Measurements from ENCODE around the gene PLAGL1.

The PLAGL1 gene

GRCh38 chr6:143959927-143960326, 48.1 kb downstream of the PLAGL1 start:
- H3K4me3 ChIP-seq (replicated peaks; ENCODE audit: low read depth, low read length): no peak overlapping the region
- no peak for DNase-seq (ENCODE audit: extremely low read depth, low read depth)
- TF ChIP-seq CTCF (IDR thresholded peaks at IDR 0.05; ENCODE audit: low read depth, low read length, missing control alignments): no peak

- H3K4me3 ChIP-seq (replicated peaks; ENCODE audit: low read depth, low read length): no peak overlapping the region
- no peak for TF ChIP-seq CTCF (IDR thresholded peaks at IDR 0.05; ENCODE audit: low read depth, low read length, missing control alignments)
- no peak for DNase-seq (ENCODE audit: extremely low read depth, low read depth)
These were observed 49.1 kb downstream of the PLAGL1 start for GRCh38 chr6:143958839-143959399.

GRCh38 chr6:143957679-143958274, 50.3 kb downstream of the PLAGL1 start:
- H3K4me3 ChIP-seq (replicated peaks; ENCODE audit: low read depth, low read length): no peak overlapping the region
- no peak for DNase-seq (ENCODE audit: extremely low read depth, low read depth)
- TF ChIP-seq CTCF (IDR thresholded peaks at IDR 0.05; ENCODE audit: low read depth, low read length, missing control alignments): no peak

- H3K4me3 ChIP-seq (replicated peaks; ENCODE audit: low read depth, low read length): no peak overlapping the region
- DNase-seq (ENCODE audit: extremely low read depth, low read depth): no peak
- no peak for TF ChIP-seq CTCF (IDR thresholded peaks at IDR 0.05; ENCODE audit: low read depth, low read length, missing control alignments)
These were observed 52.1 kb downstream of the PLAGL1 start for GRCh38 chr6:143955971-143956370.

- no peak for TF ChIP-seq CTCF (IDR thresholded peaks at IDR 0.05; ENCODE audit: low read depth, low read length, missing control alignments)
- H3K4me3 ChIP-seq (replicated peaks; ENCODE audit: low read depth, low read length): no peak overlapping the region
- no peak for DNase-seq (ENCODE audit: extremely low read depth, low read depth)
These were observed 54.1 kb downstream of the PLAGL1 start for GRCh38 chr6:143953922-143954321.

GRCh38 chr6:143952947-143953701, 54.9 kb downstream of the PLAGL1 start:
- no peak for DNase-seq (ENCODE audit: extremely low read depth, low read depth)
- no peak for TF ChIP-seq CTCF (IDR thresholded peaks at IDR 0.05; ENCODE audit: low read depth, low read length, missing control alignments)
- H3K4me3 ChIP-seq (replicated peaks; ENCODE audit: low read depth, low read length): no peak overlapping the region

Measured in HFF-Myc (cell line).